HS-5 (cell line): Measurements from ENCODE around the gene OR5C1.
"Not testable (repeated sequence)": the region's sequence is repeated elsewhere in the genome, so short reads cannot be mapped to it uniquely, and the experiment has no call there.

Experiments used
- DNase-seq: peaks from one replicate; pipeline ENCODE4 v3.0.0-alpha.2; 2012; ENCODE audit warnings: low read depth

OR5C1 gene

GRCh38 chr9:122788831-122789230 is at the start of gene OR5C1:
Gene OR5C1, plus strand, starts transcription at chr9:122788933. Its CDS starts 0 bp downstream, at chr9:122788933.
- DNase-seq = no peak

DNA sequence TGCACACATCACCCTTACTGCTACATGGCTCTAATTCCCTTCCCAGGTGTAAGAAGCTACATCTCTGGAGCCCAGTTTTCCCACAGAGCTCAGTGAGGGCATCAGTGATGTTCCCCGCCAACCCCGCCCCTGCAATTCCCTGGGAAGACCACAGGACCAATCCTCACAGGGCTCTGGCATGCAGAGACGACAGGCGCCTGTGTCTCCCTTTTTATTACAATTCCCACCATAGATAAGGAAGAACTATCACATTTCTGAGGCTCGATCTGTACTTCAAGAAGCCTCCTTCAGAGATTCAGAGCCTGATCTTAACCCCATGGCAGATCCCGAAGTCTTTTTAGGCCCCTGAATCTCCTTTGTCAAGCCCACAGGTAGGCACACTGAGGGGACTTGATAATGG is 46.7 kb upstream of the OR5C1 start, which contains the start of gene OR1L6:
OR1L6 (plus strand) TSS at position 301 of the 400 bp plus-strand sequence. CDS start 7,545 bp downstream, outside the sequence.
- DNase-seq = no peak

GRCh38 chr9:122754825-122755224 is 33.9 kb upstream of the OR5C1 start:
- DNase-seq = no peak

GRCh38 chr9:122767817-122768216 is 20.9 kb upstream of the OR5C1 start:
- DNase-seq = no peak

DNA sequence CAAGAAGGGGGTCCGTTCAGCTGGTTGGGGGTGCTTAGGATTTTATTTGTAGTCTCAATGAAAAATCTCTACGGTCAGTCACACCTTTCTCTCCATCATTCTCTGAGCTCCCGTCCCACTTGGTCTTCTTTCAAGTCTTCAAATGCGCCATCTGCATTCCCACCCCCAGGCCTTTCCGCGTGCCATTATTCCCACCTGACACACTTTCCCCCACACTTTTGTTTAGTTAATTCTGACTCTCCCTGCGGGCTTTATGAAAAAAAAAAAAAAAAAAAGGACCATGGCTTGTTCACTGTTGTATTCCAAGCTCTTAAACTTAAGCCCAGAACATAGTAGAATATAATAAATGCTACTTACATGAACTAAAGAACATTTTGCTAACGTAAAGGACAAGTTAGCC is 11.7 kb upstream of the OR5C1 start:
- no peak for DNase-seq

DNA sequence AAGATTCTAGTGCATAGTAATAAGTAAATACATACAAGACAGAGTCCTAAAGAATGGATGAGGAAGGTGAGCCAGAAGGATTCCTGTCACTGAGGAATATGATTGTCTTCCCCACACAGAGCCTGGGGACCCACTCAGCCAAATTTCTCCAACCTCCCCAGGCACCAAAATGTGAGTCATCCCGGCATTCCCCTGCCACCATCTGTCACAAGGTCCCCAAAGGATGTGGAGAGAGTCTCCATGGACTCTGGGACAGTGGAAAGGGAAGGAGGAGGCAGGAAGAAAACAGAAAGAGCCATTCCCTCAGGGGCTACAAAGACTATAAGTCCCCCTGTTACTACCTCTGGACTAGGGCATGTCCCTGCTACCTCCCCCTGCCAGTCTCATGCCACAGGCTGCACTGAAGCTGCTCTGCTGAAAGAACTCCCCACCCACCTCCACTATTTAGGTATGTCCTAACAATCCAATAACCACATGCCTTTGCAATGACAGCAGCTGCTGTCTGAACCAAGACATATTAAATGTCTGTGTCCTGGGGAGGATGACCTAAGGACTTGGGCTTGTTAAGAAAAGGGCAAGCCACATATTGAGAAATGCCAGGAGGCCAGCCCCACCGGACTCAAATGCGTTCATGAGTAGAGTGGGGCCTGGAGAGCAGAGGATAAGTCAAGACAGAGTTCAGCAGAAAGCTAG is 10.7 kb upstream of the OR5C1 start:
- peak; percentile 64 for DNase-seq

DNA sequence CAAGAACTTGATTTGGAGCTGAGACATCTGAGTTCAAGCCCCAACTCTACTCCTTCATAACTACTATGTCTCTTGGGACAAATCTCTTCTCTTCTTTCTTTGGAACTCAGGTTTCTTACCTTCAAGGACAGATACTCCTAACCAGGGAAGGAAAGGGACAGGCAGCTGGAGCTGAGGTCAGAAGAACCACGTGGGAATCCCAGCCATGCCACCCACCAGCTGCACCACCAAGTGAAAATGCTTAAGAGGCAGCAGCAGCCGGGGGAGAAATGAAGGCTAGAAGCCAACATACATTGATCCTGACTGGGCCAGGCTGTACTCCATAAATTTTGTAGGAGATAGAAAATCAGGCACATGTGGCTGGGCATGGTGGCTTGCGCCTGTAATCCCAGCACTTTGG is 9.6 kb upstream of the OR5C1 start:
- DNase-seq = no peak

DNA sequence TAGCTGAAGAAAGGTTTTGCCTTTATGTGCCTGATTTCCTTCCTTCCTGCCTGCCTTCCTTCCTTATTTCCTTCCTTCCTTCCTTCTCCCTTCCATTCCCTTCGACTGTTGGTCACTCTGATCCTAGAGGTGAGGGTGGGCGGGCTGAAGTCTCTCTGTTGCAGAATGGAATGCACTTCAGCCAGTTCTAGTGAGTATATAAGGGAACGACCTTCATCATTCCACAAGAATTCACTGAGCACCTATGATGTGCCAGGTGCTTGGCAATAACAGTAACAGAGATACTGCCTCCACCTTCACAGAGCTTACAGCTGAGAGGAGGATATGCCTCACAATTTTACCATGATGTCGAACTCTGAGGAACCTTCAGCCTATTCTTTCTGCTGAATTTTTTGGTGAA is 8.7 kb upstream of the OR5C1 start:
- no peak for DNase-seq

DNA sequence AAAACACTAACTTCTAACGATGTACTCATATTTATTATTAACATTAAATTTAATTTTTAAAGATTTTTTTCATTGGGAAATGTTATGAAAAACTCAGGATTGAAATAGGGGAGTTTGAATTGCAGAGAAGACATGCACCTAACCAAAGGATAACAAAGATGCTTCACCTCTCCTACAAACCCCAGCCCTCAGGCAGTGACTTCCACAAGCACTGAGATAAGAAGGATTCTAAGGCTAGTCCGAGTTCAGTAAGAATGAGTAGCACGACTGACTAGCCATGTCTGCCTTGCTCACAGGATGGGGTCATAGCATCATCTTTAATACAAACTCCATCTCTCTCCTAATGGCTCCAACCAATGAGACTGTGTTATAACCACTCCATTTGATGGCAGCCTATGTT is 7.1 kb upstream of the OR5C1 start:
- DNase-seq = no peak

DNA sequence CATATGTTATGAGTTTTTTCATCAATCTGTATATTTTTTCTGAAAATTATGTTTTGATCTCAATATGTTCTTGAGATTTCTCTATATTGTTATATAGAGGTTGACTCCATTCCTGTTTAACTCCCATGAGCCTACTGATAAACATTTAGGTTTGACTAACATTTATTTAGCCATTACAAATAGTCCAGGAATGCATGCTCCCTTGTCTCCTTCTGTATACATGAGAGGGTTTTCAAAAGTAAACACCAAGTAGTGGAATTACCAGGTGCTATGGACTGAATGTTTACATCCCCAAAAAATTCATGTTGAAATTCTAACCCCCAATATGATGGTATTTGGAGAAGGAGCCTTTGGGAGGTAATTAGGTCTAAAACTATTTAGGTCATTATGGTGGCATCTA is 3.5 kb upstream of the OR5C1 start:
- DNase-seq = no peak

- no peak for DNase-seq
These were observed 2.4 kb upstream of the OR5C1 start for GRCh38 chr9:122786338-122786737.

DNA sequence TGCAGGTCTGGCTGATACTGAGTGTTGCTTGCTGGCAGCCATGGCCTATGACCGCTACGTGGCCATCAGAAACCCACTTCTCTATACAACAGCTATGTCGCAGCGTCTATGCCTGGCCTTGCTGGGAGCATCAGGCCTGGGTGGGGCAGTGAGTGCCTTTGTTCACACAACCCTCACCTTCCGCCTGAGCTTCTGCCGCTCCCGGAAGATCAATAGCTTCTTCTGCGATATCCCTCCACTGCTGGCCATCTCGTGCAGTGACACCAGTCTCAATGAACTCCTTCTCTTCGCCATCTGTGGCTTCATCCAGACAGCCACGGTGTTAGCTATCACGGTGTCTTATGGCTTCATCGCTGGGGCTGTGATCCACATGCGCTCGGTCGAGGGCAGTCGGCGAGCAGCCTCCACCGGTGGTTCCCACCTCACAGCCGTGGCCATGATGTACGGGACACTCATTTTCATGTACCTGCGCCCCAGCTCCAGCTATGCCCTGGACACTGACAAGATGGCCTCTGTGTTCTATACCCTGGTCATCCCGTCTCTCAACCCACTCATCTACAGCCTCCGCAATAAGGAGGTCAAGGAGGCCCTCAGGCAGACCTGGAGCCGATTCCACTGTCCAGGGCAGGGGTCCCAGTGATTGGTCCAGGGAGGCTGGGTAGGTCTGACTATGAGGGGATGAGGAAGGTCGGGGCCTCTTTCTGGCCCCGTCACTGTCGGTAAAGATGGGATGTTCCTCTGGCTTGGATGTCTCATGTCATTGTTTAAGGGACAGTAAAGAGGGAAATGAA is 718 bp downstream of the OR5C1 start:
- DNase-seq = no peak

- DNase-seq = no peak
These were observed 3.3 kb downstream of the OR5C1 start for GRCh38 chr9:122791872-122792669.

DNA sequence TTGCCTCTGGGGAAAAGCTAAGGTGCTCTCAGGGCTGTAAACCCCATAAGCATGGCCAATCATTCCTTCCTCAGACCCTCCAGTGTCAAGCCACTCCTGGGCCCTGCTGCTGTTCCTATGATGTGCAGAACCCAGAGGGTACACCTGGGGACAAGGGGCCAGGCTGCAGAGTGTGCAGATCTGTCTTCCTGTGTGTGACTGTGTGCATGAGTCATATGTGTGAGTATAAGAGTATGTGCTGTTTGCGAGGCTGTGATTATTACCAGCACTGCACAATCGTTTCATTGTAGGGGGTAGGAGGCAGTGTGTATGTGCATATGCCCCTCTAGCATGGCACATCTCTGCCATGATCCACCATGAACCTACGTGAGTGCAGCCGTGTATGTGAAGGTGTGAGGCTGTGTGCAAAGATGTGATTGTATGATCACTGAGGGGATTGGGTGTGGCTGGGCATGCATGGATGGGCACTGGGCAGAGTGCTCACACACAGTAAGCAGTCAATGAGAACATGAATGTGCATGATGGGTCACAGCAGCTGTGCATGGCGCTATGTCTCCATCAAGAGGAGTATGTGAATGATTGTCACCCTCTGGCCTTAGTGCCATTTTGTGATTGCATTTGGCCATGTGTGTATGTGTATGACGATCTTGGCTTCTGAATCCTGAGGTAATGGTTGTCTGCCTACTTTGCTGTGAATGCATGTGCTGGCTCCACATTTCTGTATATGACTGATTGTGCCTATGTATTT is 8.8 kb downstream of the OR5C1 start:
- no peak for DNase-seq

GRCh38 chr9:122800066-122801060 is 11.6 kb downstream of the OR5C1 start, which contains the start of gene OR1K1:
Gene OR1K1, plus strand, starts transcription at chr9:122800123. Its CDS starts 0 bp downstream, at chr9:122800123.
- no peak for DNase-seq

GRCh38 chr9:122806661-122807060 is 17.9 kb downstream of the OR5C1 start:
- no peak for DNase-seq

DNA sequence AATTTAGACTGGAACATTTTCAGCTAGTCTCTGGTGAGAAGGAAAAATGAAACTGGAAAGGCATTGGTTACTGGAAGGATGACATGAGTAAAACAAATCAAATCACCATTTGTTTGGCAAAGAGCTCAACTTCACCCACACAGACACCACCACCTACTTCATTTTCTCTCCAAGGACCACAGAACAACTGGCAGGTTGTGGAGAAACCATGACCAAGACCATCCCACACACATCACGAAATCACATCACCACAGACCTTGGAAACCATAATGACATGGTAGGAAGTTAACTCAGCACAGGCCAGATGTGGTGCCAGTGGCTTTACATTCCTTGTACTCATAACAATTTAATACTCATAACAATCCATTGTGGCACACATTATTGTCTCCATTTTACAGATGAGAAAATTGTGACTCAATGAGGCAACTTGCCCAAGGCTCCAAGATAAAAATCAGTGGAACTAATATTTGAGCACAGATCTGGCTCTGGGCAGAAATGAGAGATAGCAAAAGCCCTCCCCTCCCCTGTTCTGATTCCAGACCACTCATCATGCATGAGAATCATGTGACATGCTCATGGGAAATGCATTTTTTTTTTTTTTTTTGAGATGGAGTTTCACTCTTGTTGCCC is 18.7 kb downstream of the OR5C1 start:
- no peak for DNase-seq

GRCh38 chr9:122808141-122808540 is 19.4 kb downstream of the OR5C1 start:
- no peak for DNase-seq

DNA sequence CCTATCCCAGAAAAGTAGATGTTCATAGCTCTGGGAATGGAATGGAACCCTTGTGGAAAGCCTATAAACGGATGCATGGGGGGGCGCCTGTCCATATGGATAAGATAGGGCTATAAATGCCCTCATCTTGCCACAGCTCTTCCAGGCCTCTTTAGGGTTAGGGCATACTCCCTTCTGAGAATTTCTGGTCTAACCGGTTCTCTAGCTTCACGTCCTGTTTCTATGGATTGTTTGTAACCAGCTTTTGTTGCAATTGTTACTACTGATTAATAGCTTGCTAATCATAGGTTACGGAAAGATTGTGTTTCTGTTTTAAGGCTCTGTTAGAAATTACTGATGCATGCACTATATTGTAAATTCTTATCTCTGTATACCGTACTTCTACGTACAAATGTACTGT is 20.5 kb downstream of the OR5C1 start:
- DNase-seq = not testable (repeated sequence)
